Glomerular endothelial cell (primary cell): ENCODE results near the gene ARHGAP5. TPM values are rescaled to one million over a fixed set of nuclear protein-coding genes. Genes with fewer than 3 reads are reported as not detected.

Experiments
- DNase-seq: peaks from one replicate; pipeline ENCODE4 v3.0.0-alpha.2; 2011; ENCODE audit warnings: low read depth, low spot score; ENCODE audit errors: extremely low read depth
- total RNA-seq: library from RNA; depleted of rRNA; stranded (reverse); fragments of >200 nt; gene quantifications from 2 replicates; pipeline ENCODE4 v1.2.3, GENCODE V29; 2015

Gene ARHGAP5
- total RNA-seq, 1 donor from 2014 or later = 54.8 TPM

- no peak for DNase-seq
Observed at GRCh38 chr14:32076278-32077080, 625 bp upstream of the ARHGAP5 start.

GRCh38 chr14:32078023-32078857 lies 1.1 kb downstream of the ARHGAP5 start:
- no peak for DNase-seq

GRCh38 chr14:32078858-32079216 lies 1.7 kb downstream of the ARHGAP5 start:
- no peak for DNase-seq

GRCh38 chr14:32079264-32079663 lies 2.2 kb downstream of the ARHGAP5 start:
- DNase-seq = no peak

- DNase-seq = no peak
Observed at GRCh38 chr14:32080001-32080510, 3.0 kb downstream of the ARHGAP5 start.

- no peak for DNase-seq
Observed at GRCh38 chr14:32081901-32082300, 4.8 kb downstream of the ARHGAP5 start.

GRCh38 chr14:32083315-32083624 lies 6.2 kb downstream of the ARHGAP5 start:
- DNase-seq = no peak

GRCh38 chr14:32083789-32084188 lies 6.7 kb downstream of the ARHGAP5 start:
- no peak for DNase-seq

- DNase-seq = no peak
Observed at GRCh38 chr14:32085182-32085844, 8.2 kb downstream of the ARHGAP5 start.

- no peak for DNase-seq
Observed at GRCh38 chr14:32085845-32086383, 8.8 kb downstream of the ARHGAP5 start.

GRCh38 chr14:32087173-32087861 lies 10.2 kb downstream of the ARHGAP5 start:
- DNase-seq = no peak

- DNase-seq = no peak
Observed at GRCh38 chr14:32087907-32088306, 10.8 kb downstream of the ARHGAP5 start.

- DNase-seq = no peak
Observed at GRCh38 chr14:32090686-32091085, 13.6 kb downstream of the ARHGAP5 start.

GRCh38 chr14:32099473-32099872 lies 22.4 kb downstream of the ARHGAP5 start:
- DNase-seq = no peak

- no peak for DNase-seq
Observed at GRCh38 chr14:32100175-32100574, 23.1 kb downstream of the ARHGAP5 start.

GRCh38 chr14:32102152-32102787 lies 25.2 kb downstream of the ARHGAP5 start:
- DNase-seq = no peak

- no peak for DNase-seq
Observed at GRCh38 chr14:32102968-32103367, 25.9 kb downstream of the ARHGAP5 start.

GRCh38 chr14:32104308-32104707 lies 27.2 kb downstream of the ARHGAP5 start:
- no peak for DNase-seq

GRCh38 chr14:32104803-32105202 lies 27.7 kb downstream of the ARHGAP5 start:
- no peak for DNase-seq
